COLO668 (cell line): ENCODE results near the gene TBC1D24.

ENCODE experiments used
- DNase-seq: peaks from one replicate; lab custom pipeline; 2025; ENCODE audit not compliant: unreplicated experiment; lab: John Stamatoyannopoulos, UW

TBC1D24 gene

DNA sequence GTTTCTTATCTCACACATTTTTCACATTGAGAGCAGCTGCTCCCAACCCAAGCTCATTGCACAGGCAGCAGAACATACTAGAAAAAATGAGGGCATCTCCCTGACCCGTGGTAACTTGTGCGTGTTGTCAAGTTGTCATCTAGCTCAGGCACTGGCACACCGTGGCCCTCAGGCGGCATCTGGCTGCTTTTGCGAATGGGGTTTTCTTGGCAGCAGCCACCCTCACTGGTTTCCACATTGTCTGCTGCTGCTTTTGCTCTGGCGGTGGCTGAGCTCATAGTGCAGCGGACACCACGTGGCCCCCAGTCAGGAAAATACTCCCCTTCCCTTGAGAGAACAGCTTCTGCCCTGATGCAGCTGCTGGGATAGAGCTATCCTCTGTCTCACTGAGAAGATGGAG lies 24.4 kb upstream of the TBC1D24 start:
- DNase-seq = no peak

DNA sequence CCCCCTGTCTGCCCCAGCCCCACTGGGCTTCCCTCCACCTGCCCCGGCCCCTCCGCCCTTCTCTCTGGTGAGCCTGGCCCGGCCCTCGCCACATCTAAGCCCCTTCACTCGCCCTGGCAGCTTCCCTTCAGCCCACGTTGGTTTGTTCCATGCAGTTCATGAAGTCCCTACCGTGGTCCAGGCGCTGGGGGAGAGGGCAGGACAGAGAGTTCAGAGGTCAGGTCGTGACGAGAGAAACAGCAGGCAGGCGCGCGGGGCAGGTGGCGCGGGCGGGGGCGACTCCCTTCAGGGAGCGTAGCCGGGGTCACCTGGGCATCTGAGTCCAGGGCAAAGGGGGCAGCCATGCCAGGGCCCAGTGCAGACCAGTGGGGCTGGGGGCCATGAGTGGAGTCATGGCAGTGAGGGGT lies 23.9 kb upstream of the TBC1D24 start:
- DNase-seq = no peak

GRCh38 chr16:2451851-2452320 lies 23.0 kb upstream of the TBC1D24 start:
- DNase-seq = no peak

DNA sequence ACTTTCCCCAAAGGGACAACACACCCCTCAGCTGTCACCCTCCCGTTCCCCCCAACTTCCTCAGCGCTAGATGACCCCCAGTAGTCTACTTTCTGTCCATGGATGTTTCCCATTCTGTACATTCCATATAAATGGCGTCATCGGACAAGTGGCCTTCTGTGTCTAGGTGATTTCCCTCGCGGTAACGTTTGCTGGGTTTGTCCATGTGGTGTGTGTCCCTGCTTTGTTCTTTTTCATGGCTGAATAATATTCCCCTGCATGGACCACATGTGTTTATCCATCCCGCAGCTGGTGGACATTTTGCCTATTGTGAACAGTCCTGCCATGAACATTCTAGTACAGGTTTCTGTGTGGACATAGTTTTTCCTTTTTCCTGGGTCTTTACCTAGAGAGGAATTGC lies 22.3 kb upstream of the TBC1D24 start:
- DNase-seq = no peak

- DNase-seq = no peak
These were observed 19.7 kb upstream of the TBC1D24 start for GRCh38 chr16:2455081-2455845.

DNA sequence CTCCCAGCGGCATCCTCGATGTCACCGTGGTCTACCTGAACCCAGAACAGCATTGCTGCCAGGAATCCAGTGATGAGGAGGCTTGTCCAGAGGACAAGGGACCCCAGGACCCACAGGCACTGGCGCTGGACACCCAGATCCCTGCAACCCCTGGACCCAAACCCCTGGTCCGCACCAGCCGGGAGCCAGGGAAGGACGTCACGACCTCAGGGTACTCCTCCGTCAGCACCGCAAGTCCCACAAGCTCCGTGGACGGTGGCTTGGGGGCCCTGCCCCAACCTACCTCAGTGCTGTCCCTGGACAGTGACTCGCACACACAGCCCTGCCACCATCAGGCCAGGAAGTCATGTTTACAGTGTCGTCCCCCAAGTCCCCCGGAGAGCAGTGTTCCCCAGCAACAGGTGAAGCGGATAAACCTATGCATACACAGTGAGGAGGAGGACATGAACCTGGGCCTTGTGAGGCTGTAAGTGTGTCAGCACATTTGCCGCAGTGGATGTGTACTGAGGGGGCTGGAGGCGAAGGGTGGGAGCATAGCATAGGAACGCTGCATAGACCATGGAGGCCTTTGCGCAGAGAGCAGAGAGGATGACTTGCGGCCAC lies 18.3 kb upstream of the TBC1D24 start:
- DNase-seq = no peak

GRCh38 chr16:2457267-2457666 lies 17.7 kb upstream of the TBC1D24 start:
- DNase-seq = no peak

DNA sequence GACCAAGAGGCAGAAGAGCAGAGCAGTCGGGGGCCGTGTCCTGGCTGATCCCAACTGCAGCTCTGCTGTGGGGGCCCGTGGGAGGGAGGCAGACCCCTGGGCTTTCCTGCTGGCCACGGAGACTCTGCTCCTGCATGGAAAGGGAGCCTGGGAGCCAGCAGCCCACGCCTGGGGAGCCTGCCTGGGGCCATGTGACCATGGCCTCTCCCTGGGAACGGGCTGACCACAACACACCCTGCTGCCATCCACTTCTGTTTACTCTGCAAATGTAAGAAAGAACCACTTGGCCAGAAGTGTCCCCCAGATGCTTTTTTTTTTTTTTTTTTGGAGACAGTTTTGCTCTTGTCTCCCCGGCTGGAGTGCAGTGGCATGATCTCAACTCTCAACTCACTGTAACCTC lies 17.0 kb upstream of the TBC1D24 start:
- DNase-seq = no peak

DNA sequence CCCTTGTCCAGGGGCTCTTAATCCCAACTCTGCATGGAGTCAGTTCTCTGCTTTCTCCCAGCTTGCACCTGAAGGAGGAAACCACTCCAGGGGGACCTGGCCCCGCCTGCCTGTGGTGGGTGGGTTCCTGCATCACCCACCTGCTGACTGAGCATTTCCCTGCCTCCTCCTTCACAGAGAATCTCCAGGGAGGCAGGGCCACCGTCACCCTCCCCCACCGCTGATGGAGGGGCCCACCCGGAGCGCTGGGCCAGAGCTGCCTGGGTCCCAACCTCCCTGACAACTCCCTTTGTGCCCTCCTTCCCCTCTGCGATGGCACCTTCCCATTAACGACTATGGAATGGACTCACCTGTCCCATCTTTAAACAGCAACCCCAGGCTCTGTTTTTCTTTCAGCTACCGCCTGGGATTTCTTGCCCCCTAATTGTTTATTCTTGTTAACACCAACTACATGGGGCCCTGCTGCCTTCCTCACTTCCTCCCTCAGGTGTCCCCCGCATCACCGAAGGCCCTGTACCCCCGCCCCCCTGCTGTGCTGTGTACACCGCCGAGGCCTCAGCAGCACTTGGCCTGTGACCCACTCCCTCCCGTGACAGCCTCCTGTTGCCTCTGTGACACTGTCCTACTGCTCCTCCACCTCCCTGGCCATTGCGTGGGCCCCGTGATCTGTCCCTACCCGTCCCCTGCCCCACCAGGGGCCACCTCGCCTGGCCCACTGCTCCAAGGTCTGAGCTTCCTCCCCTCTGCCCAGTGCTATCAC lies 15.9 kb upstream of the TBC1D24 start:
- DNase-seq = no peak

GRCh38 chr16:2459647-2460390 lies 15.1 kb upstream of the TBC1D24 start, which contains the start of gene TEDC2:
Gene TEDC2, plus strand, starts transcription at chr16:2460109. Its CDS starts 36 bp downstream, at chr16:2460145.
- DNase-seq = peak; percentile 98

DNA sequence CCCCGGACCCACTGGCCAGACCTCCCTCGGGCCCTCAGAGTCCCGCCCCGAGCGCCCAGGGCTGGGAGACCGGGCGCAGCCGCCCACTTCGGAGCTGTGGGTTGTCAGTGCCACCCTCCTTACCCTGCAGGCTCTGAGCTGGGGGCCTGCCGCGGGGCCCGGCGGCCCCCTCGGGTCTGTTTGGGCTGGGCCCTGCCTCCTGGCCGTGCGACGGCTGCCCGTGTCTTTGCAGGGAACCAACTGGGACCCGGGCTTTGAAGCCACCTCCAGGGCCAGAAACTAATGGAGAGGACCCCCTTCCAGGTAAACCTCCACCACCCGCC lies 14.6 kb upstream of the TBC1D24 start:
- DNase-seq = no peak

DNA sequence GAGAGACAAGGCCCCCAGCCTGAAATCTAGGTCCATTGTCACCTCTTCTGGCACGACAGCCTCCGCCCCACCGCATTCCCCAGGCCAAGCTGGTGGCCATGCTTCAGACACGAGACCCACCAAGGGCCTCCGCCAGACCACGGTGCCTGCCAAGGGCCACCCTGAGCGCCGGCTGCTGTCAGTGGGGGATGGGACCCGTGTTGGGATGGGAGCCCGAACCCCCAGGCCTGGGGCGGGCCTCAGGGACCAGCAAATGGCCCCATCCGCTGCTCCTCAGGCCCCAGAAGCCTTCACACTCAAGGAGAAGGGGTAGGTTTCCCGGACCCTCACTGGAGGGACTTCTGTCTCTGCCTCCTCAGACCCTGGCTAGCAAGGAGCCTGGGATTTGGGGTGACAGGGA lies 14.0 kb upstream of the TBC1D24 start:
- no peak for DNase-seq

DNA sequence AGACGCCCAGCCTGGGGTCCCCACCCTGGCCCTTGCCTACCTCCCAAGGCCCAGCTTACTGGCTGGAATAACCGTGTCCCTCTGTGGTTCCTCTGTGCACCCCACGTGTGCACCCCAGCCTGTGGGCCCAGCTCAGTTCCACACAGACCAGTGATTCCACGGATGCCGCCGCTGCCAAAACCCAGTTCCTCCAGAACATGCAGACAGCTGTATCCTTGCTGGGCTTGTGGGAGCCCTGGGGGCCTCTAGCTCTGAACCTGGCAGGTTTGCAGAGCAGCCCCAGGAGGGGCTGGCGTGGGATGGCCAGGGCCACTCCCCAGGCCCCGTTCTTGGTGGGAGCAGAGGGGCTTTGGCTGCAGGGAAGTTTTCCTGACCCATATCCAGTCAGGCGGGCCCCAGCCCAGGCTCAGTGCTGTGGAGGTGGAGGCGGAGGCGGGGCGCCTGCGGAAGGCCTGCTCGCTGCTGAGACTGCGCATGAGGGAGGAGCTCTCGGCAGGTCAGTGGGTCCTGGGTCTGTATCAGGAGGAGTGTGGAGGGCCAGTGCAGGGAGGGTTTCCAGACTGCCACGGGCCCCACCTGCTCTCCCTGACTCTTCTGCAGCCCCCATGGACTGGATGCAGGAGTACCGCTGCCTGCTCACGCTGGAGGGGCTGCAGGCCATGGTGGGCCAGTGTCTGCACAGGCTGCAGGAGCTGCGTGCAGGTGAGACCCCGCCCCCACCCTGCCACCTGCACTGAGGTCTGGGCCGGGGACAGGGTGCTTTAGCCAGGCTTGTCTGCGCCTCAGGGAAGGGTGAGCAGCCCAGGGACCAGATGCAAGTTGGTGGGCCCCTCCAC lies 12.7 kb upstream of the TBC1D24 start:
- DNase-seq = no peak

DNA sequence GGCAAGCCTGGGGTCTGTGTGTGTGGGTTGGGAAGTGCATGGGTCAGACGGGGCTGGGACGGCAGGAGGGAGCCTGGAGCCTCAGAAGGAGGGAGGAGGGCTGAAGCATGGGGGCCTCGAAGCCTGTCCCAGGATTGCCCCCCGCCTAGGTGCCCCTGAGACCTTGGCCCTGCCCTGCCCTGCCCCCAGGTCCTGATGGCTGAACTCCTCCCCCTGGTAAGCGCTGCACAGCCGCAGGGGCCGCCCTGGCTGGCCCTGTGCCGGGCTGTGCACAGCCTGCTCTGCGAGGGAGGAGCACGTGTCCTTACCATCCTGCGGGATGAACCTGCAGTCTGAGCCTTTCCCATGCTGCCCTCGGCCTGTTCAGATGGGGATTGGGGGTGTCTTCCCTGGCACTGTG lies 10.6 kb upstream of the TBC1D24 start:
- DNase-seq = no peak

DNA sequence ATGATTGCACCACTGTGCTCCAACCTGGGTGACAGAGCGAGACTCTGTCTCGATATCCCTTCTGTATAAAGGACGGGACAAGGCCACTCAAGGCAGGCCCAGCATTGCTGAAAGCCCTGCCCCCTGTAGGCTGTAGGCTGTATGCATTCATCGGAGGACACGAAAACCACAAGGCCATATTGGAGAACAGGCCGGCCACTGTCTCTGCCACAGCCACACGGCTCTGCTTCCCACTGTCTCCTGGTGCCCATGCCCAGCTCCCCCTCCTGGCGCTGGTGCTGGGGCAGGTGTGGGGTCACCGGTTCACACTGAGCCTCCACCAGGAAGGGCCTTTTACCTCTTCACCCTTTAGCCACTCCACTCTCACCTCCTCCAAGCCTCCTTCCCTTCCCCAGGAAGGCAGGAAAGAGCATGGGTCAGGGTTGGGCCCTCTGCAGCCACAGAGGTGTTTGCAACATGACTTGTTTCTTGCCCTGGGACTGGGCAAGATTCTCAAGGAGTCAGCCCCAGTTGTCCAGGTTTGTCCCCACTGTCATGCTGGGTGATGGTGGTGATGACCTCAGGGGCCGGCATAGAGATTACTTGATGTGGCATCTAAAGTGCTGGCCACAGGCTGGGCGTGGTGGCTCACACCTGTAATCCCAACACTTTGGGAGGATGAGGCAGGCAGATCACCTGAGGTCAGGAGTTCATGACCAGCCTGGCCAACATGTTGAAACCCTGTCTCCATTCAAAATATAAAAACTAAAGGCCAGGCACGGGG lies 9.1 kb upstream of the TBC1D24 start:
- no peak for DNase-seq

DNA sequence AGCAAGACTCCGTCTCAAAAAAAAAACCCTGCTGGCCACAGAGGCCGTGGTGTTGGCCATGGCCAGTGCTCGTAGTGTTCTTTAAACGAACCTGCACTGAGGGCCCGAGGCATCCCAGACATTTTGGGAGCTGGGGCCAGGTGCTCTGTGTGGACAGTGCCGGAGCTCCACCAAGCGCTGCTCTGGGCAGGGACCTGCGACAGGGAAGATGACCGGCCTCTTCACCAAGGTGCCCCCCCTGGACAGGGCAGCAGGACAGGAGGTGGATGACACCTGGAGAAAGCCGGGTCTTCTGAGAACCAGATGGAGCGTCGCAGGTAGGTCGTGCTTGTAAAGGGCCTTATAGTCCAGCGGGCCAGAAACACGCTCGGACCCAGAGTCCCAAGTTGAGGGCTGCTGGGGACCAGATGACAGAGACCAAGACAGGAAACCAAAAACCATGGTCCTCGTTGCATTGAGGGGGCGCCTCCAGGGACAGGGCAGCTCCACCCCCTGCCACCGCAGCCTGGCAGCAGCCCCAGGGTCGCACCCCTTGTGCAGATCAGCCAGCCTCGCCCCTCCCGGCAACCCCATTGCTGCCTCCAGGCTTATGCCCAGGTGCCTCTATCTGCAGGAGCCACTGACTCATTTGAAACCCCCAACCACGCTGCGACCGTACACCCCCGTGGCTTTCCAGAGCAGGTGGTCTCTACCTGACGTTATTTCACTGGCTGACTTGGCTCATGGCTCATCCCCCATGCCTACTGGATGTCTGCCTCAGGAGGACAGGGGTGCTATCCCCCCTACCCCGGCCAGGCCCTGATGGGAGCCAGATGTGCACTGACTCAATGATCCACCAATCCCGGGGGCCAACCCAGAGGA lies 8.0 kb upstream of the TBC1D24 start:
- DNase-seq = no peak

DNA sequence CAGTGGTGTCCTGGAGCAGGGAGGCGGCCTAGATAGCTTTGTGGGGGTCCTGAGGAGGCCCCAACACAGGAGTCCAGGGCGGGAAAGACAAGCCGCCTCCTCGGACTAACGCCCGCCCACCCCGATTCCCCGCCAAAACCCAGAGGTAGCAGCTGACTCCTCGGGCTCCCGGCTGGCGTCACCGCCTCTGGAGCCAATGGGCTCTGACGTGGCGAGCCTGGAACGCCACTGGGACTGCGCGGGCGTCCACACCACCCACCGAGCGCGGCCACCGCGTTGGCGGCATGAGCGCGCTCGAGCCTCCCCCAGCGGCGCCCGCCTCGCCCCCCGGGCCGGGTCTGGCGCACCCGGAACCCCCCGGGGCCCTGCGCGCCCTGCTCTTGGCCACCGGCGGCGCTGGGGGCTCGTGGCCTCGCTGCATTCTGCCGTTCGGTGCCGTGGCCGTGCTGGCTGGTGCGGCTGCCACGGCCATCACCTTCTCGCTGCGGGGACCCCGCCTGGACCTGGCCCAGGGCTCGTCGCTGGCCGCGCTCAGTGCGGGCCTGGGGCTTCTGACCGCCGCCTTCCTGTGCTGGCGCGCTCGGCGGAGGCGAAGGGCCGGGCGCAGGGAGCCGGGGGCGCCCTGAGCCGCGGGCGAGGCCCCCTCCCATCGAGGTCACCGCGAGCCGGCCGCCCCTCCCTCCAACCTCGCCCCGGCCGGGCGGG lies 7.2 kb upstream of the TBC1D24 start:
- peak; percentile 91 for DNase-seq

DNA sequence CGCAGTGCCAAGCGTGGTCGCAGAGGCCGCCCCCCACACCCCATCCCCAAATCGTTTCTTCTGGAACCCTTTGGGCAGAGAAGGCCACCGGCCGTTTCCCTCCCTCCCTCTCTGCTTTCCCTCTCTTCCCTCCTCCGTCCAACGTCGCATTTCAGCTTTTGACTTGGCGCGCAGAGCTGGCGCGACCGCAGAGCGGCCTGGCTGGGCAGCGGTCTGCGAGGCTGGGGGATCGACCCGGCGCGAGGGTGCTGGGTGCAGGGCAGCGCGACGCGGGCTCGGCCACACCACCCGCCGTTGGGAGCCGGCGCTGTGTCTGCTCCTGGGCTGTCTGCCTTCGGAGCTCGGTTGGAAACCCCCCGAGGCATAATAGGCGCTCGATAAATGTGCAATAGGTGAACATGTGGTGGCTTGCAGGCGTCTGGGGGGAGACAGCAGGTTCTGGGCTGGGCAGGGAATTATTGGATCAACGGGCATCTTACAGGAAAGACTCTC lies 6.6 kb upstream of the TBC1D24 start:
- peak; percentile 76 for DNase-seq
